HepG2 (cell line): ENCODE measurements around the gene SALL4. TPM values are rescaled to one million over a fixed set of nuclear protein-coding genes. Genes with fewer than 3 reads are reported as not detected.

ENCODE experiments used
- BRF2 ChIP-seq: sonication (generic); formaldehyde crosslinking; IDR thresholded peaks from 2 replicates; pipeline ENCODE4 v1.8.1; 2022; ENCODE audit warnings: mild to moderate bottlenecking, missing genetic modification reagents
- HNF1B ChIP-seq: sonication (generic); formaldehyde crosslinking; IDR thresholded peaks from 2 replicates; pipeline ENCODE4 v1.5.1; 2020; ENCODE audit warnings: mild to moderate bottlenecking, moderate library complexity, missing genetic modification reagents
- IKZF1 ChIP-seq: fragments of 450-650 bp; IDR thresholded peaks from 2 replicates; pipeline ENCODE4 v1.7.1; 2016
- KLF11 ChIP-seq: IDR thresholded peaks from 2 replicates; pipeline ENCODE4 v1.6.1; 2016; ENCODE audit warnings: missing compliant biosample characterization
- NFIB ChIP-seq: sonication (generic); formaldehyde crosslinking; IDR thresholded peaks from 2 replicates; pipeline ENCODE4 v1.9.0; 2021; ENCODE audit warnings: missing genetic modification reagents, mild to moderate bottlenecking, borderline replicate concordance
- RFX5 ChIP-seq: IDR thresholded peaks from 2 replicates; pipeline ENCODE4 v1.6.1; 2011; ENCODE audit warnings: low read depth, low read length, improper control_type of control experiment
- SMAD3 ChIP-seq: sonication (generic); formaldehyde crosslinking; IDR thresholded peaks from 2 replicates; pipeline ENCODE4 v1.4.0; 2020; ENCODE audit warnings: missing genetic modification reagents
- TRIM22 ChIP-seq: fragments of 450-650 bp; IDR thresholded peaks from 2 replicates; pipeline ENCODE4 v1.6.1; 2017
- ZBTB3 ChIP-seq: sonication (generic); formaldehyde crosslinking; IDR thresholded peaks from 2 replicates; pipeline ENCODE4 v1.4.0; 2020; ENCODE audit warnings: low read depth, mild to moderate bottlenecking, moderate library complexity, missing genetic modification reagents, borderline replicate concordance
- ZFP62 ChIP-seq: sonication (generic); formaldehyde crosslinking; IDR thresholded peaks from 2 replicates; pipeline ENCODE4 v1.4.0; 2020; ENCODE audit warnings: missing genetic modification reagents
- ZFY ChIP-seq: sonication (generic); formaldehyde crosslinking; IDR thresholded peaks from 2 replicates; pipeline ENCODE4 v1.4.0; 2020; ENCODE audit warnings: missing genetic modification reagents
- ZNF503 ChIP-seq: sonication (generic); formaldehyde crosslinking; IDR thresholded peaks from 2 replicates; pipeline ENCODE4 v1.4.0; 2020; ENCODE audit warnings: missing genetic modification reagents
- ZNF513 ChIP-seq: sonication (generic); formaldehyde crosslinking; conservative IDR thresholded peaks from 2 replicates; pipeline ENCODE4 v1.5.0; 2020; ENCODE audit warnings: missing genetic modification reagents
- ZNF674 ChIP-seq: sonication (generic); formaldehyde crosslinking; IDR thresholded peaks from 2 replicates; pipeline ENCODE4 v1.5.0; 2020; ENCODE audit warnings: low read depth, mild to moderate bottlenecking, missing genetic modification reagents
- ZNF850 ChIP-seq: sonication (generic); formaldehyde crosslinking; conservative IDR thresholded peaks from 2 replicates; pipeline ENCODE4 v1.9.0; 2021; ENCODE audit warnings: mild to moderate bottlenecking, missing genetic modification reagents
- ZSCAN31 ChIP-seq: sonication (generic); formaldehyde crosslinking; IDR thresholded peaks from 2 replicates; pipeline ENCODE4 v1.5.0; 2020; ENCODE audit warnings: low read depth, mild to moderate bottlenecking, missing genetic modification reagents
- polyA plus RNA-seq, 8 experiments: library from polyadenylated mRNA; depleted of rRNA in 3 of 8; stranded (reverse) in 7 of 8; unstranded in 1 of 8; fragments of >200 nt; fragmentation: Illumina TruSeq in 4 of 8; extraction: Trizol in 4 of 8; gene quantifications; 2 replicates each; pipeline versions ENCODE4 v1.2.1 to v1.2.3, GENCODE V29; 2011 to 2016; ENCODE audit warnings: low read depth in 4 of 8, missing spikeins in 1 of 8, mixed read lengths in 1 of 8; ENCODE audit not compliant: insufficient read depth in 1 of 8
- total RNA-seq, 5 experiments: library from RNA; depleted of rRNA; stranded (reverse); fragments of >200 nt; fragmentation: Illumina TruSeq; extraction: Trizol; gene quantifications; 2 replicates each; pipeline ENCODE4 v1.2.3, GENCODE V29; 2016; ENCODE audit warnings: low read depth in 1 of 5

SALL4 gene
- total and polyA plus RNA-seq, 2 of the 13 experiments (the other 11 are each of a cell fraction or from before 2014, with no cell fraction given), result 0.33 to 1.8 TPM

- TF ChIP-seq BRF2 (CRISPR knock-in tag), result no peak
- TF ChIP-seq ZNF850, result no peak
- no peak for TF ChIP-seq ZFP62 (CRISPR knock-in tag)
- no peak; the same call in 1 of the 2 replicates for TF ChIP-seq ZNF503
- TF ChIP-seq HNF1B (CRISPR knock-in tag), result peak; percentile 49
- no peak for TF ChIP-seq IKZF1
- no peak for TF ChIP-seq KLF11 (CRISPR knock-in tag)
- TF ChIP-seq SMAD3 (CRISPR knock-in tag), result no peak
- no peak for TF ChIP-seq ZBTB3 (CRISPR knock-in tag)
- TF ChIP-seq ZNF674, result no peak
- no peak for TF ChIP-seq ZNF513
- TF ChIP-seq ZSCAN31 (CRISPR knock-in tag), result no peak
- no peak for TF ChIP-seq TRIM22
- no peak for TF ChIP-seq NFIB
- no peak for TF ChIP-seq RFX5
- TF ChIP-seq ZFY (CRISPR knock-in tag), result no peak
Measured at GRCh38 chr20:51801122-51801822, 1.0 kb downstream of the SALL4 start (continued).
